A549 treated with DMSO at 1 μM for 4 hours (cell line): ENCODE results near the gene TRIM56. TPM values are rescaled to one million over a fixed set of nuclear protein-coding genes. Genes with fewer than 3 reads are reported as not detected.

Experiments
- total RNA-seq: library from RNA; stranded (reverse); fragments of 200-300 nt; extraction: Qiagen RNA extraction; gene quantifications from 5 replicates; pipeline ENCODE4 v1.2.3, GENCODE V29; 2022; ENCODE audit warnings: low read depth

TRIM56 gene
- 7.7 to 12.6 TPM (median 12.3 TPM) in 5 replicates for total RNA-seq

DNA sequence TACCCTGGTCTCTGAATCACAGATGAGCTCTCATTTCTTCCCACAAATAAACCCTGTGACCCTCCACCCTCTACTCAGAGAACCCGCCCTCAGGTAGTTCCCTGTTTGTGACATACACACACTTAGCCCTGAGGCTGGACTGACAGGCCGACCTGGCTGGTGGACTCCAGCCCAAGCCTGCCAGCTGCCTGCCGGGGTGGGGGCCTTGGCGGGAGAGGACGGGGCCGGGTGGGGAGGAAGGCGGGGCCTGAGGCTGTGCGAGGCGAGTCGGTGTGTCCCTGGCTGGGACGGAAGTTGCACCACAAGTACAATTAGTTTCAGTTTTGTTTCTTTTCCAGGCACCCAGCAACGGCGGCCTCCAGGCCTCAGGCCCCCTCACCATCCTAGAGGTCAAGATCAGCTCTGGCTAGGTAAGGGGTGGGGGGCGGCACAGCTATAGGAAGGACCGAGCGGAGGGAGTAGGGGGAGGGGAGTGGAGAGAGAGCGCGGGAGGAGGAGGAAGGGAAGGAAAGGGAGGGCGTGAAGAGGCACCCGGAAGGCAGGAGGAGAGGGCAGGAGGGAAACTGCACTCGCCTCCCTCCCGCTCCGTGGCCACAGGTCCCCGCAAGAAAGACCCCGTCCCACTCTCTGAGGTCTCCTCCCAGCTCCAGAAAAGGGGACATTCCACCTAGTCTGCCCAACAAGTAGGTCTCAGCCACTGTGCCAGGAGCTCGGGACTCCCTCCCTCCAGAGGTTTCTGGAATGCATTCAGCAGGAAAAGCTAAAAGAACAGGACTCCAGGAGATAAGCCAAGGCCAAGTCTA, at the start of gene TRIM56:
TSS of gene TRIM56 (plus strand) at position 320 of the 803 bp plus-strand sequence. CDS start 1,832 bp downstream, outside the sequence.

DNA sequence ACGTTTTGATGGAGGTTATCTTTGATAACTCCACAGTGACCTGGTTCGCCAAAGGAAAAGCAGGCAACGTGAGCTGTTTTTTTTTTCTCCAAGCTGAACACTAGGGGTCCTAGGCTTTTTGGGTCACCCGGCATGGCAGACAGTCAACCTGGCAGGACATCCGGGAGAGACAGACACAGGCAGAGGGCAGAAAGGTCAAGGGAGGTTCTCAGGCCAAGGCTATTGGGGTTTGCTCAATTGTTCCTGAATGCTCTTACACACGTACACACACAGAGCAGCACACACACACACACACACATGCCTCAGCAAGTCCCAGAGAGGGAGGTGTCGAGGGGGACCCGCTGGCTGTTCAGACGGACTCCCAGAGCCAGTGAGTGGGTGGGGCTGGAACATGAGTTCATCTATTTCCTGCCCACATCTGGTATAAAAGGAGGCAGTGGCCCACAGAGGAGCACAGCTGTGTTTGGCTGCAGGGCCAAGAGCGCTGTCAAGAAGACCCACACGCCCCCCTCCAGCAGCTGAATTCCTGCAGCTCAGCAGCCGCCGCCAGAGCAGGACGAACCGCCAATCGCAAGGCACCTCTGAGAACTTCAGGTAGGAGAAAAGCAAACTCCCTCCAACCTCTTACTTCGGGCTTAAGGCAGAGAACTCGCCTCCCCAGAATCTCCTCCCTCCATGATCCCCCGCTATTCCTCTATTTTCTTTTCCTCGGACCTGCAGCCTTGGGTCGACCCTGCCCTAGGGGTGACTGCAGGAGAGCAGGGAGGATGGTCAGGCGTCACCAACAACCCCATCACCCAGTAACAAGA, 41.6 kb downstream of the TRIM56 start, which contains the start of gene SERPINE1:
TSS of gene SERPINE1 (plus strand) at position 454 of the 809 bp plus-strand sequence. CDS start 1,290 bp downstream, outside the sequence.

Other genes with a start within 250 kb of the TRIM56 start
- gene SLC12A9, start 232.8 kb upstream of the TRIM56 start, total RNA-seq: 14.0 to 16.5 TPM (median 14.7 TPM) in 5 replicates
- gene TRIP6, start 218.1 kb upstream of the TRIM56 start, total RNA-seq: 46.1 to 61.3 TPM (median 52.0 TPM) in 5 replicates
- gene SRRT, start 210.4 kb upstream of the TRIM56 start, total RNA-seq: 112 to 151 TPM (median 144 TPM) in 5 replicates
- 2.9 to 5.7 TPM (median 5.0 TPM) in 5 replicates for gene UFSP1, start 195.8 kb upstream of the TRIM56 start, total RNA-seq
- gene ACHE, start 189.6 kb upstream of the TRIM56 start, total RNA-seq: 1.4 to 2.5 TPM (median 1.8 TPM) in 5 replicates
- gene MUC3A, start 135.9 kb upstream of the TRIM56 start, total RNA-seq: 11.2 to 15.3 TPM (median 12.8 TPM) in 5 replicates
- gene MUC12, start 115.9 kb upstream of the TRIM56 start, total RNA-seq: 15.5 to 19.1 TPM (median 18.6 TPM) in 5 replicates
- gene MUC17, start 65.4 kb upstream of the TRIM56 start, total RNA-seq: 0.01 to 0.05 TPM (median 0.02 TPM) in 5 replicates
- 793 to 966 TPM (median 846 TPM) in 5 replicates for gene SERPINE1, start 41.6 kb downstream of the TRIM56 start, total RNA-seq
- gene AP1S1, start 69.0 kb downstream of the TRIM56 start, total RNA-seq: 137 to 151 TPM (median 144 TPM) in 5 replicates
- gene VGF, start 80.1 kb downstream of the TRIM56 start, total RNA-seq: 7.8 to 23.5 TPM (median 15.1 TPM) in 5 replicates
- 0.09 to 0.28 TPM (median 0.17 TPM) in 5 replicates for gene NAT16, start 94.8 kb downstream of the TRIM56 start, total RNA-seq
- not detected in 5 replicates for gene MOGAT3, start 115.6 kb downstream of the TRIM56 start, total RNA-seq
- 68.0 to 84.6 TPM (median 78.5 TPM) in 5 replicates for gene PLOD3, start 132.1 kb downstream of the TRIM56 start, total RNA-seq
- 74.0 to 96.8 TPM (median 90.4 TPM) in 5 replicates for gene ZNHIT1, start 132.7 kb downstream of the TRIM56 start, total RNA-seq
- 7.1 to 16.5 TPM (median 12.2 TPM) in 5 replicates for gene CLDN15, start 152.3 kb downstream of the TRIM56 start, total RNA-seq
- 132 to 143 TPM (median 139 TPM) in 5 replicates for gene FIS1, start 159.6 kb downstream of the TRIM56 start, total RNA-seq
- 50.8 to 53.4 TPM (median 51.6 TPM) in 5 replicates for gene IFT22, start 236.3 kb downstream of the TRIM56 start, total RNA-seq